M059J (cell line): Measurements from ENCODE around the gene ABHD5. TPM values are rescaled to one million over a fixed set of nuclear protein-coding genes. Genes with fewer than 3 reads are reported as not detected.

Experiments
- DNase-seq: peaks from one replicate; pipeline ENCODE4 v3.0.0-alpha.2; 2012; ENCODE audit warnings: low read depth
- total RNA-seq: library from RNA; depleted of rRNA; stranded (reverse); fragments of >200 nt; shearing (Covaris generic); gene quantifications from 2 replicates; pipeline ENCODE4 v1.2.3, GENCODE V29; 2014

ABHD5 gene
- total RNA-seq, 1 experiment from 2014 or later, result 22.2 TPM

DNA sequence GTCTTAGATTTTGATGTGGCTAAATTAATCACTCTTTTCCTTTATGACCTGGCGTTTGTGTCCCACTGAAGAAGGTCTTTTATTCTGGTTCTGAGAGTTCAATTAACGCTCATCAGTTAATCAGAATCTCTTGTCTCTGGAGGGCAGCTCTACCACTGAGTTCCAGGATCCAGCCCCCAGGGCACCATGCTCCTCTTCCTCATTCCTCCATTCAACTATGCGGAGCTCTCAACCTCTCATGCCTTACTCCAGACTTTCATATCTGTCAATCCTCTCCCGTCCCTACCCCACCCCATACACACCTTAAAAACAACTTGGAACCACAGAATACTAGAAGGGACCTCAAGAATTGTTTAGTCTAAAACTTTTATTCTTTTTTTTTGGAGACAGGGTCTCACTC is 4.8 kb upstream of the ABHD5 start:
- no peak for DNase-seq

DNA sequence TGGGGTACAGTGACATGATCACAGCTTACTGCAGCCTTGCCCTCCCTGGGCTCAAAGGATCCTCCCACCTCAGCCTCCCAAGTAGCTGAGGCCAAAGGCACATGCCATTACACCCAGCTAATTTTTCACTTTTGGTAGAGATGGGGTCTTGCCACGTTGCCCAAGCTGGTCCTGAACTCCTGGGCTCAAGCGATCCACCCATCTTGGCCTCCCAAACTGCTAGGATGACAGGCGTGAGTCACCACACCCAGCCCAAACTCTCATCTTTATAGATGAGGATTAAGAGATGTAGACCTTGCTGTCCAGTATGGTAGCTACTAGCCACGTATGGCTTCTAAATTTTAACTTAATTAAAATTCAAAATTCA is 4.4 kb upstream of the ABHD5 start:
- DNase-seq, result no peak

DNA sequence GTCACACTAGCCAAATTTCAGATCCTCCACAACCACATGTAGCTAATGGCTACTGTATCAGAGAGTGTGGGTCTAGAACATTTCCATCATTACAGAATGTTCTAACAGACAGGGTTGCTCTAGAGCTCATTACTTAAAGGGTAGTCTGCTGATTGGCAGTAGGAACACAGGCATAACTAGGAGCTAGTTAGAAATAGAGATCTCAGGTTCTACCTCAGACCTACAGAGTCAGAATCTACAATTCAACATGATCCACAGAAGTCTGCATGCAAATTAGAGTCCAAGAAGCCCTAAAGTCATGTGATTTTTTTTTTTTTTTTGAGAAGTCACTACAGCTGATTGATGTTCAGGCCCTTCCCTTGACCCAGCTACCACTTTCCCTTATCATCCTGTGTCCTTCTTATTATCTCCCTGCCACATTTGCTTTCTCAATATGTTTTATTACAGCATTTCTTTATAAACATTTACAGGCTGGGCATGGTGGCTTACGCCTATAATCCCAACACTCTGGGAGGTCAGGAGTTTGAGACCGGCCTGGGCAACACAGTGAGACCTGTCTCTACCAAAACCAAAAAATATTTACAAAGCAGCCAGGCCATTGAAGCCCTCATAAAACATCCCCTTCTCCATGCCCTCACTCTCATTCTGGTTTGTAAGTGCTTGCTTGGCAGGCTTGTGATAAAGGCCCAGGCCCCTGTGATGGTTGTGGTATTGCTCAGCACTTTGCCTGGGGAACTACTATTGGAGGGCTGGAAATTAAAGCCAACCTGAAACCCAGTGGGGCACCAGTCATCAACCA is 3.8 kb upstream of the ABHD5 start:
- DNase-seq, result no peak

DNA sequence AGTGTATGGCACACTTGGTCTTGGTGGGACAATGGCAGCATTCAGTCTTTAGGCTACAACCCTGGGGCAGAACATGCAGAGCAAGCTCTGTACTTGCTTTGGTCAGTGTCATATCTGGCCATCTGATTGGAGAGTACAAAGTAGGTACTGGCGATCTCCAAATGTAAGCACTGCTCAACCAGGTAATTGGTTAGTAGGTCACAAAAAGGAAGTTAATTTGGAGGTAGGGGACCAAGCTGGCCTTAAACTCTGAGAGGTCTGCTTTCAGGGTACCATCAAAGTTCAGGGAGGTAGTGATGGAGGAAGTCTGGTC is 3.3 kb upstream of the ABHD5 start:
- no peak for DNase-seq

DNA sequence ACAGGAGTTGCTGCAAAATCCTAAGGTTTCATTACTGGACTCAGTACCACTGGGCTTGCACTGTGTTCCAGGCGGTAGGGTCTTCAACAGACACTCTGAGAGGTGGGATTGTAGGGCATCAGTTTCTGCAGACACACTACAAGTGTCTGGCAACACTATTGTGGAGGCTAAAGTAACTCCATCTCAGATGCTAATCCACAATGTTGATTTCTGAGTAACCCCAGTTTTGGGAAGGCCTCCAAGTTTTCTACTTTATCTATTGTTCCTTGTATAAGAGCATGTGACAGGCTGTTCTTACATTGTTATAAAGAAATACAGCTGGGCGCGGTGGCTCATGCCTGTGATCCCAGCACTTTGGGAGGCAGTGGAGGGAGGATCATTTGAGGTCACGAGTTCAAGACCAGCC is 2.5 kb upstream of the ABHD5 start:
- DNase-seq, result no peak

DNA sequence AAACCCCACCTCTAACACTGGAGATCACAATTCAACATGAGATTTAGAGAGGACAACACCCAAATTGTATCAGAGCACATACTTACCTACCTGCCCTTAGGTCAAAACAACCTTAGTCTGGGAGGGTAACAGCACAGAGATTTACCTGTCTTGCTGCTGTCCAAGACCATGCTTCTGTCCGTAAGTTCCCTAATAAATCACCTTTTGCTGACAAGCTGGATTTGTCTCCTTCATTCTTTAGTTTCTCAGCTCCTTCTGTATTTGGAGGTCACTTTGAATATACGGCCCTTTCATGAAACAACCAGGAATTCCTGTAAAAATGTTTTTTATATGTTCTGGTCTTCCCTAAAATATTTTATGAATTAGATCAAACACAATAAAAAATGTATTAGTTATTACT is 1.6 kb upstream of the ABHD5 start:
- no peak for DNase-seq

DNA sequence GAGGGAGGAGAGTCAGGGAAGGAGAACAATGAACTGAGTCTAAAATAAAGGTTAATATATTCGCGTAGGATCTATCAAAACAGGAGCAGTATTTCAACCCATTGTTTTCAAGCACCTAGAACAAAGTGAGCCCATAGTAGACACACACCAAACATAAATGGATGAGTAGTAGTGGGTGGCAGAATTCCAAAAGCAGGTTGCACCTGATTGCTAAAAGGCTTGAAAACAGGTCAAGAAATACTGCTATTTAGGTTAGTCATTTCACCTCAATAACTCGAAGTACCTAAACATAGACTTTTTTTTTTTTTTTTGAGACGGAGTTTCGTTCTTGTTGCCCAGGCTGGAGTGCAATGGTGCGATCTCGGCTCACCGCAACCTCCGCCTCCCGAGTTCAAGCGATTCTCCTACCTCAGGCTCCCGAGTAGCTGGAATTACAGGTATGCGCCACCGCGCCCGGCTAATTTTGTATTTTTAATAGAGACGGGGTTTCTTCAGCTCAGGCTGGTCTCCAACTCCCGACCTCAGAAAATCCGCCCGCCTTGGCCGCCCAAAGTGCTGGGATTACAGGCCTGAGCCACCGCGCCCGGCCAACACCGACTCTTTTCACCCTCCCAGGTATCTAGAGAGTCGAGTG is 855 bp upstream of the ABHD5 start:
- no peak for DNase-seq

DNA sequence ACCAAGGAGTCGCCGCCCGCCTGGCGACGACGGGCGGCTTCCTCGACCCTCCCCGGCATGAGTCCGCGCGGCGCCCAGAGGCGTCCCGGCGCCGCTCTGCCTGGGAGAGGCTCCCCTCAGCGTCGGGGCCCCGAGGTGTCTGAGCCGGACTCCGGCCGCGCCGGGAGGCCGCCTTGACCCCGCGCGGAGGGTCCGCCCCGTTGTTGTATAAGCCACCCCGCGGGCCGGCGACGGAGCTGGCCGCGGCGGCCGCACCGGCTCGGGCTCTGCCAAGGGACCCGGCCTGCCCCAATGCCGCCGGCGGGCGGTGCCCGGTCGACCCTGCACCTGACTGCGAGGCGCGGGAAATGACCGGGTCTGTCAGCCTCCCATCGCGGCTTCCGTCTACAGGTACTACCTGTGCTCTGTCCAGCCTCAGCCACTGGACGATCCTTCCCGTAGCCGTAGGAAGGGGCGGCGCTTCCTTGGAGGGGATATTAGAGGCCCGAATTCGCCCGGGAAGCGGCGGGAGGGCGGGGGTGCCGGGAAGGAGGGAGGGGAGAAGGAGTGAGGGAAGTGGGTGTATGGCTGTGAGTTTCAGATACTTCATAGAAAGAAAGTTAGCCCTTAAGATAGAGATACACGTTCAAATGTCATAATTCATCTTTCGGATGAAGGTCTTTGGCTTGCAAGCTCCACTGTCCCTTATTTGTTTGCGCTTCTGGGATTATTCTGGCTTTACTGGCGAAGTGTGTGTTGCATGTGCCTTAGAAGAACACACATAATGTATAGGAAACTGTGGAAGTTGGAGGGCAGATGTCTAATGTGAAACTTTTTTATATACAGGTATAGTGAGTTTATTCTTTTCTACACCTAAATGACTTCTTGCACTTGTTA is 620 bp downstream of the ABHD5 start:
- DNase-seq, result peak; percentile 54

DNA sequence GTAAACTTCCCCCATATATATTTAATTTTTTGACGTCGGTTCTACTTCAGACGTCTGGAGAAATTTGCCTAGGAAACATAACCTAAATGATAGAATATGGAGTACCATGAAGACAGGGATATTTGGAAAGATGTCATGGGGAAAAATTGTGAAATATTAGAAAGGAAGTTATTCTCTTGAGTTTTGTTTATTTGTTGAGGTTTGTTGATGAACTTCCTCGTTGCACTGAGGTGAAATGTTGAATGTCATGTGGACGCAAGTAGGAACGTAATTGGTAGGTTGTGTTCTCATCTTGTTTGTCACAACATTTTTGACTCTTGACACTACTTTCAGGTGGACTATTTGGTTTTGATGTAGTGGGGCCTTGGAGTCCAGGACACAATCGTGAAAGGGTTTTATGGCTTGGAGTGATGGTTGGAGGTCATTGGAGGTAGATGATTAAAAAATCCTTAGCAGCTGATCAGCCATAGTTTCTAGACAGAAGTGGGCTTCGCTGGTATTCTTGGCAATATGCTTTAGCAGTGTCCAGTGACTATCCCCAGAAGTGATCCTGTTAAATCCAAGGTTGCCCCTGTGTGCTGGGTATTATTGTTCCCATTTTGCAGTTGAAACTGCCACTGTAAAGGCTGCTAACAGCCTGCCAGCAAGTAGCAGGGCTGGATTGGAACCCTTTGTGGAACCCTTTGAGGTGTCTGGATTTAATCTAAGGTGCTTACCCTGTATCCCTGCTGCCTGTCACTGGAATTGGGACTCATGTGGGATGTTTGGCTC is 1.5 kb downstream of the ABHD5 start:
- no peak for DNase-seq

DNA sequence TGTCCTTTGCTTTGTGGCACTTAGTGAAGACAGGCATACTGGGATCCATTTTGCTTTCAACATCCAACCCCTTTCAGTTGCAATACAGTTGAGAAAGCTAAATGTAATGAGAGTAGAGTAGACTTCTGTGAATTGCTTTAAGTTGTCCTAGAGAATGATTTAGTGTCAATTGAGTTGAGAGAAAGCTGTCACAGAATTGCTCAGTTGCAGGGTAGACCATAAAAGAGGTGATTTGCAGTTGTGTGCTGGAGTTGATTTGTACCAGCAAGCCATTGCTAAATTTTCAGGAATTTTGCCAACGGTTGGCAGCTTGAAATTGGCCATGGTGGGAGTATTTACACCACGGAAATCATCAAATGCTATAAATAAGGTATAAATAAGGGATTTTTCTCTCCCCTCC is 2.2 kb downstream of the ABHD5 start:
- DNase-seq, result no peak

DNA sequence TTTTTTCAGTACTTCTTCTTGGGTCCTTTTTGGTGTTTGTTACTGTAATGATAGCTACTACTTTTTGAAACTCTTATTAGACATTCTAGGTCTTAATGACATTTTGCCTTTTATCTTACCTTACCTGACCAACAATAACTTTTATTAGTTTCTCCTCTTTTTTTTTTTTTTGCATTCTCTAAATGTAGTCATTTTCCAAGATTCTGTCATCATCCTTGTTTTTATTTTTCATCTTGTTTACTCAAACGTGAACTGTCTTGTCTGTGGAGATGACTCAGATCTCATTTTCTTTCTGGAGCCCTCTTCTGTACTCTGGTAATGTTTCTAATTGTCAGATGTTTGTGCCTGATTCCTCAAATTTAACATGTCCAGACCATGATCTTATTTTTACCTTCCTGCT is 2.9 kb downstream of the ABHD5 start:
- peak; percentile 14 for DNase-seq

DNA sequence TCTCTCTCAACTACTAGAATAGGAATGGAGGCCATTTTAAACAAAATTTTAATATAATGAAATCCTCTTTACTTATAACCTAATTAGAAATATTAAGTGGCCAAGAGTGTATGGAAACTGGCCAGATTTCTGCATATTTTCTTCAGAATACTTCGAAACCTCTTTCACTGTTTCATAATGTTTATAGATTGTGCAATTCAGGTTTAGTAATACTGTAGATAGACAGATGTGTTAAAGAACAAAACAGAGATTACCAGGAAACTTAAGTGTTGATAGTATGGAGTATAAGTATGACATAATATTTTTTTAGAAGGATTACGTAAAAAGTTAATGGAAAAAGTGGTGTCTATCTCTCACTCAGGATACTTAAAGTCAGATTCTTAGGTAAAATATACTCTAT is 4.7 kb downstream of the ABHD5 start:
- DNase-seq, result peak; percentile 15

DNA sequence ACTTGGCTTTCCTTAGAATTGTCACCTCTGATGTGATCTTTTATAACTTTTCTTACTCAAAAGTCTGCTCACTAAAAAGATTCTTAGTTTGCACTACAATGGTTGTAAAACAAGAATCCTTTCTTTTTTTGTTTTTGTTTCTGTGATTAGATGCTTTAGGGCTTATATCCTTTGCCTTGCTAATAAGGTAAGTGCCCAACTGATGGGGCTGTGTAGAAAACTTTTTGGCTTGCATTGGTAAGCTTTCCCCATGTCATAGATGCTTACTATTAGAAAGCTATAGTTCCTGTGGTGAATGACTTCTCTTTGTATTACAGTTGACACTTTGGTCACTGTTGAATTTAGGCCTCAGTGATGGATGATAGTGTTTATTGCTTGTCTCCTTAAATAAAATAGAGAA is 5.1 kb downstream of the ABHD5 start:
- DNase-seq, result no peak

DNA sequence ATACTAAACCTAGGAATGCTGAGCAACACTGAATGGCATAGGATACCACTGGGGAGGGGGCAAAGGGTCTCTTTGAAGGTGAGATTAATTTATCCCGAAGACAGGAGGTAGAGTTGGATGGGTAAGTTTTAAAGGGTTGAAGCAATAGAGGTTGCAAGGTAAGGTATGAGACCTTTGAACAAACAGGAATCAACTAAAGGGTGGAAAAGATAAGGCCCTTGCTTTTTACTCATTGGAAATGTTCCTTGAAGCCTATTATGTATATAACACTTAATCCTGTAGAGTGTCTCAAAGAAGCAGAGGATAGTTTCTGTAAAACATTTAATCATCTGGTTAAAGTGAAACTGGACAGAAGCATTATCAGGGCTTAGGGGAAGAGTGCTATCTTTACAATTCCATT is 5.7 kb downstream of the ABHD5 start:
- no peak for DNase-seq

DNA sequence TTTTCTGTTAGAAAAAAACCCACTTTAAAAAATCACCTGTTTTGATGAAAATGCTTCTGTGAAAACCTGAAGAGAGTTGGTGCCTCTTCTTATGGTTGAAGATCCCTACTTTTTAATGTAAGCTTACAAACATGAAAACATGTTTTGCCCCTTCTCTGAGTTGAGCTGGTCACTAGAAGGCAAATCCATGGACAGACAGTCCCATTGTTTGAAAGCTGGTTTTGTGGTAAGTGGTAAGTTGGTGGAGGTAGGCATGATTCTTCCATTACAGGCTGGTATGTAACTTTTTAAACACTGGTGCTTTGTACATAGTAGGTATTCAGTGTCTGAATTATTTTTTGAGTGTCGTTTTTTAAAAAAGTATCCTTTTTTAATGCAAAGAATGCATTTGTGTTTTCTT is 6.1 kb downstream of the ABHD5 start:
- DNase-seq, result no peak

DNA sequence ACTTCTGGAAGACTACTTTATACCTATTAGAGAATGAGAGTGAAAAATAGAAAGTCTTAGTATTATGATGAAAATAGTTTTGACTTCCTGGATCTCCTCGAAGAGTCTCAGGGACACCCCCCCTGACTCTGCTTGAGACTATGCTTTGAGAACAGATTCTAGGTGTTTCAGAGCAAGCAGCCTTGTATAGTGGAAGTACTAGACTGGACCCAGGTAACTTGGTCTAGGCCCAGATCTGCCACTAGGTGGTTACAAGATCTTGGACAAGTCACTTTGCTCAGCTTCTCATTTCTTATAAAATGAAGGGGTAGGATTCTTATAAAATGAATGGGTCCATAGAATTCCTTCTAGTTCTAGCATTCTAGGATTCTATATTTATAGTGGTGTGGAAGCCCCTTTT is 9.1 kb downstream of the ABHD5 start:
- peak; percentile 32 for DNase-seq

DNA sequence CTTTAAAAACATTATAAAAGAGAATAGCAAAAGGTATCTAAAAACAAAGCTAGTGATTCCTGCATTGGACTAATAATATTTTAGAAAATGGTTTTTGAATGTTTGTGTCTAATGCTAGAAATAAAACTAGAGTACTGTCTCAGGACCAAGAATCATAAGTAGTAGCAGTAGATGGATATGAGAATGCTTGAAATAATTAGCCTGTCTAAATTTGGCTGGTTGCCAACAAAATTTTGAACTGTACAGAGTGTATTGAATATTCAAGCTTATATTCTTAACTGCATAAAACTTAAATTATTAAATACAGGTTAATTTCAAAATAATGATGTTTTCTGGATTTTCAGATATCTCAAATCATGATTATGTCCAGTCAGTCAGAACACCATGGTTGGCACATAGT is 14.0 kb downstream of the ABHD5 start:
- DNase-seq, result no peak

DNA sequence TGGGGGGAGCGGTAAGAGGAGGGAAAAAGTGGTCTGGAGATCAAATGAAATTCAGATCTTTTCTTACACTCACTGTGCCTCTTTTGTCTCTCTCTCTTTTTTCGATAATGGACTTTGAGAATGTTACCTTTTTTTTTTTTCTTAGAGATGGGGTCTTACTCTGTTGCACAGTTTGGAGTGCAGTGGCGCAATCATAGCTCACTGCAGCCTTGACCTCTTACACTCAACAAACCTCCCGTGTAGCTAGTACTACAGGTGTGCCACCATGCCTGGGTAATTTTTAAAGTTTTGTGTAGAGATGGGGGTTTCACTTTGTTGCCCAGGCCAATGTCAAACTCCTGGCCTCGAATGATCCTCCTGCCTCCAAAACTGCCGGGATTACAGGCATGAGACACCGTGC is 15.6 kb downstream of the ABHD5 start:
- no peak for DNase-seq

DNA sequence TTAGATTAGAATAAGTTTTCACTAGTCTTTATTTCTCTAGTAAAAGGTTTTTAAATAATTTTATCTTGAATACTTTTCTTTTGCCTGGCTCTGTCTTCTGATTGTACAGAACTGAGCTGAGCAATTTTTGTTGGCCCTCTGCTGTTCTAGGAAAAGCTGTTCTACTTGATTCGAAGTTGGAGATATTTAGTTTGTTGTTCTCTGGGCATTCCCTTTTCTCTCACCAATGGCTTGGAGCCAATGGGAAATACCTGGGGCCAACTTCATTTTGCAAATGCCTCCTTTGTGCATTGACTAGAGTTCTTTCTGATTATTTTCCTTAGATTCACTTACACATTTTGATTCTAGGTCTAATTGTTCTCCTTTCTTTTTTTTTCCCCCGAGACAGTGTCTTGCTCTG is 16.5 kb downstream of the ABHD5 start:
- peak; percentile 38 for DNase-seq

DNA sequence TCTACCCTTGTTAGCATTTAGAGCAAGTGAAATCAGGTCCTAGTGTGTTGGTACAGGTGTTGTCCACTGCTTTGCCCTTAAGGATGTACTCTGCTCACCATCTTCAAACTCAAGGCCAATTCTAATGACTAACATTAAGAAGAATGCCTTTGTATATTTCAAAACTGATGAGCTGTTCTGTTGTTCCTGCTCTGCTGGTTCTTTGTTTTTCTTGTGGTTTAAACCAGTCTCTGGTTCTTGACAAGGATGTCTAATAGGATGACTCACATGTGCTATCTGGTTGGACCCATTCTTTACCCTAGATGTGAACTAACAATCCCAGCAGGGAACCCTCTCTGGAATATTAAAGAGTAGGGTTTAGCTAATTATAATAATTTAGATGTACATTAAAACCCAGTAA is 17.3 kb downstream of the ABHD5 start:
- peak; percentile 88 for DNase-seq

DNA sequence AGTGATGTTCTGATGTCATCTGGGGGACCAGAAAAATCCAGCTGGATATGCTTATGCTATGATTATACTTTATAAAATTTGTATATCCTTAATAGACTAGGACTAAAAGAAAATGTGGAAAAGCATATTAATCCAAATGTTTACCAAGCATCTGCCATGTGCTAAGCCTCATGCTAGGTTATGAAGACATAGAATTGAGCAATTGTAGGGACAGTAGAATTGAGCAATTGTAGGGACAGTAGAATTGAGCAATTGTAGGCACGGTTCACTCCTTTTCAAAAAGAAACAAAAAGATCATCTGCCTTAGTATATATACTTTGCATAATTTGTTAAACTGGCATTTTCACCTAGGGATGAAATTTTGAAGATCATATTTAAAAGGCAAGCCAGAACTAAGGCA is 18.3 kb downstream of the ABHD5 start:
- no peak for DNase-seq

DNA sequence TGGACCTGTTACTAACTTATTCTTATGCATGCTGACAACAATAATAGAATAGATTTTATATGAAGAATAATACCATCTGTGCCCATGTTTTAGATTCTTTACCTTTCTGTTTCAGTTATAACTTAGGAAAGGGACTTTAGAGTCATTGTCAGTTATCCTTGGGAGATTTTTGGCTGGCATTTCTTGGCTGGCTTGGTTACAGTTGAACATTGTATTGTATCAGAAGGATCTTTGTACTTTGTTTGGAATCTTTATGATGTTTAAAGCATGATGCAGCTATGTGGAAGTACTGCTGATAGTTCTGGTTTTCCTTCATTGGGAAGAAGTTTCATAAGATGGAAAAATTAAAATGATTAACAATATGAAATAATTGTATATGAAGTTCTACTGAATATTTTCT is 19.9 kb downstream of the ABHD5 start:
- DNase-seq, result no peak
